Activated T-cell treated with anti-CD3 and anti-CD28 coated beads for 48 hours (primary cell): ENCODE measurements around the gene ROR1.

Experiments
- DNase-seq: peaks from one replicate; pipeline ENCODE4 v3.0.0-alpha.2; 2020; ENCODE audit warnings: low read depth

ROR1 gene

DNA sequence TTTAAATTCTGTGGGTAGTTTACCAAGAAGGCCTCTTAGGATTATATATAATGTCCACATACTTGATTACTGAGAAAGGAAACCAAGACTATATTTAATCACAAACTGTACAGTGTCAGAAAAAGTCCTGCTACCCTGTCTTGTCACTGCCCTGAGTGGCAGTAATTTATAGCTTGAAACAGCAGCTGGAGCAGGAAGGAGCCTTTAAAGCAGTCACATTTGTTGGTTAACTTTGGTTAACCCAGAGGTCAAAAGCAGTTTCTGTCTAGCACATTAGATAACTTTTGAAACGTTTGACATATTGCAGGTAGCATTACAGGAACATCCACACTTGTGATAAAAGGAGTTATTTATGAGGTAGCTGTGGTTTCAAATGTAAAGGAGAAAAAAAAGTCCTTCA is 161.7 kb downstream of the ROR1 start:
- no peak for DNase-seq

DNA sequence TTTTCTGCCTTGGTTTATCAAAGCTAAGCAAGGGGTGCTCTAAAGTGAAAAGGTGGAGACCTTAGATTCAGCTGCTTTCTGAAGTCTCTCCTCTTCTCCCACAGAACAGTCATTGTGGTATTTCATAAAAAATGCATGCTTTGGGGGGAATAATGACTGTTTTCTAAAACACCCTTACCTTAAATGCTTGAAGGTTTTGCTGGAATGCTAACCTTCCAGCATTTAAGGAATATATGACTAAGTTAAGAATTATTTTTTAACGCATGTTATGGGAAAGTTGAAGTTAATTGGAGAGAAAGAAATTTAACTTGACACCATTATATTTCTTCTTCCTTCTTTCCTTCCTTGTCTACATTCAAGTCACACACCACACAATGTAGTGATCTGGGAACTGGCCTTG is 162.5 kb downstream of the ROR1 start:
- DNase-seq: no peak

GRCh38 chr1:63936801-63937200 is 163.0 kb downstream of the ROR1 start:
- DNase-seq: no peak

GRCh38 chr1:63937461-63938022 is 163.7 kb downstream of the ROR1 start:
- no peak for DNase-seq

DNA sequence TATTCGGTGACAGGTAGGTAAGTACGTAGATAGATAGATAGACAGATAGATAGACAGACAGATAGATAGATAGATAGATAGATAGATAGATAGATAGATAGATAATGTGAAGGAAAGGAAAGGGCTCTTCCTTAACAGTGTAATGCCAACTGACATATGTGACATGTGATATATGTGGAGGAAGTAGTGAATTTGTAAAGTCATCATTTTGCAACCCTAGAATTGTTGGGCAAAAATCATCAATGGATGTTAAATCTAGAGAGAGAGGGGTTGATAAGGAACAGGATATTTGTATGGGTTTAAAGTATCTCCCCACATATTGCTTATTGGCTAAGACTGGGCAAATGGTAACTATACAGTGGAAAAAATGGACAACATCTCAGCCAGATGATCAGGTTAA is 166.6 kb downstream of the ROR1 start:
- DNase-seq: no peak

- no peak for DNase-seq
Observed at GRCh38 chr1:63943393-63943792, 169.6 kb downstream of the ROR1 start.

- no peak for DNase-seq
Observed at GRCh38 chr1:63945943-63946342, 172.1 kb downstream of the ROR1 start.

GRCh38 chr1:63946866-63947491 is 173.2 kb downstream of the ROR1 start:
- DNase-seq: no peak

DNA sequence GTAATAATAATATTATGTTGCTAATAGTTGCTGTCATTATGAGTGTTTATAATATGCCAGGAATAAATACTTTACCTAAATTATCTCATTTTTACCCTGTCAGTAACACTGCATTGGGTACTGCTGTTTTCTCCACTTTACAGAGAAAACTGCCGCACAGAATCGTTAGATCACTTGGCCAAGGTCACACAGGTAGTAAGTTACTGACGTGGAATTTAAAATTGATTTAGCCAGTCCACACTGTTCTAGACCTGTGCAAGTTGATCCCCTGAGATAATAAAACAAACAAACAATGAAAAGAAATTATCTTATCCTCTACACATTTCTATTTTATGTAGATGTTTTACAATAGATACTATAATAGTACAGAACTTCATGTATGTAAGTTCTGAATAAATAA is 174.1 kb downstream of the ROR1 start:
- no peak for DNase-seq

DNA sequence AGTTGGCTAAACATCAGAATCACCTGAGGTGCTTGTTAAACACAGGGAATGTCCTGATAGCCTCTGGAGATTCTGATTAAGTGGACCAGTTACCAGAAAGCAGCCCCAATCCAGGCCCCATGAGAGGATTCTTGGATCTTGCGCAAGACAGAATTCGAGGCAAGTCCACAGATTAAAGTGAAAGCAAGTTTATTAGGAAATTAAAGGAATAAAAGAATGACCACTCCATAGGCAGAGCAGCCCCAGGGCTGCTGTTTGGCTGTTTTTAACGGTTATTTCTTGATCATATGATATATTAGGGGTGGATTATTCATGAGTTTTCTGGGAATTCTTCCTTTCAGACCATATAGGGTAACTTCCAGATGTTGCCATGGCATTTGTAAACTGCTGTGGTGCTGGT is 176.2 kb downstream of the ROR1 start:
- DNase-seq: no peak

- DNase-seq: no peak
Observed at GRCh38 chr1:63951059-63951946, 177.5 kb downstream of the ROR1 start.

DNA sequence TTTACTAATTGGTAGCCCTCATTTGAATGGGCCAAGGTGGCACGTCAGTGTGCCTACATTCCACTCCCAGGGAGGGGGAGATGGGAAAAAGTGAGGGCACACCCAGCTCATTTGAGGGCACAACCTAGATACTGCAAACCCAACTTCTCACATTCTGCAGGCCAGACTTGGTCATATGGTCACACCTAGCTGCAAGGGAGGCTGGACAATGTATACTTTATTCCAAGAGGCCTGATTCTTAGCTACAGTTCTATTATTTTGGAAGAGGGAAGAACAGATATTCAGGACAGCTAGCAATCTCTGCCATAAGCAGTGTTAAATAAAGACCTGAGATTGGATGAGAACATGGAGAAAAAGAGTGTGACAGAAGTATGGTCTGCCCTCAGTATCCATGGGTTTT is 180.4 kb downstream of the ROR1 start:
- DNase-seq: no peak

DNA sequence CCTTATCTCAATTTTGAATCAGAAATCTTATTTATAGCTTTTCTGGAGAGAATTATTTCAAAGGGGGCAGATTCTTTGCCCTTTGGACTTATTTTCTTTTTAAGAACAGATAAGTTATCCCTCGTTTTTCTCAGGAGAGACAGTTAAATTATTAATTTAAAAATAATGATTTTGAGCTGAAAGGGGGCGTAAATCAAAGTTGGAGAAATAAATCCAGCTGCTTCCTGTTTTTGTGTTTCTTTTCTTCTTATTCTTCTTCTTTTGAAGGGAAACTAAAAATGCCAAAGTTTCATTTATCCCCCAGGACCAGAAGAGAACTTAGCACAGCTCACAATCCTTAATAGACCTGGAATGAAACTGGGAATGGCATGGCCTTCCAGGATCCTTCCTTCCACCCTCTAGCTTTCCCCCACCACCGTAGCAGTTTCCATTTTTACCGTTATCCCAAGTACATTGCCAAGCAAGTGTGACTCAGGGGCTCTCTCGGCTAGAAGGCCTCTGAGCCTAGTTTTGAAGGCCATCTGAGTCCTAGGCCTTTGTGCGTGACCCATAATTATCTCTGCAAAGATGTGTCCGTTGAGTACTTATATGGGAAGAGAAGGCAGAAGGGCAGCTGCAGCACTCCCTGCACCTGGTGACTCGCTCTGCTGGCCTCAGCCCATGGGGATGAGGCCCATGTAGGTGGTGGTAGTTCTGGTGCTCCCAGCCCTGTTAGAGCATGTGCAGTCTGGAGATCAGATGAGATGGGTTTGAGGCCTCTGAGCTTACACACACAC is 181.7 kb downstream of the ROR1 start:
- no peak for DNase-seq

DNA sequence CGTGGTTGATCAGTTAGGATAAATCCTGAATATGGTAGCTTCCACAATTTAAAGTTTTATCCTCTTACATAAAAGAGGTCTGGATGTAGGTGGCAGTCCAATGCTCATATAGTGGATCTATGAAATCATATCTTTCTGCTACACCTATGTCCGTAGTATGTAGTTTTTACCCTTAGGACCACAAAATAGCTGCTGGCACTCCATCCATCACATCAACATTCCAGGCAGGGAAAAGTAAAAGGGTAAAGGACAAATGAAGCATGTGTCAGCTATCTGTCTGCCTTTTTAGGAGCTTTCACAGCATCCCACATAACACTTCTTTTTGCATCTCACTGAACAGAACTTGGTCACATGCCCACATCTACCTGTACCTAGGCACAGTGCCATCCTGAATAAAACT is 184.7 kb downstream of the ROR1 start:
- DNase-seq: no peak

DNA sequence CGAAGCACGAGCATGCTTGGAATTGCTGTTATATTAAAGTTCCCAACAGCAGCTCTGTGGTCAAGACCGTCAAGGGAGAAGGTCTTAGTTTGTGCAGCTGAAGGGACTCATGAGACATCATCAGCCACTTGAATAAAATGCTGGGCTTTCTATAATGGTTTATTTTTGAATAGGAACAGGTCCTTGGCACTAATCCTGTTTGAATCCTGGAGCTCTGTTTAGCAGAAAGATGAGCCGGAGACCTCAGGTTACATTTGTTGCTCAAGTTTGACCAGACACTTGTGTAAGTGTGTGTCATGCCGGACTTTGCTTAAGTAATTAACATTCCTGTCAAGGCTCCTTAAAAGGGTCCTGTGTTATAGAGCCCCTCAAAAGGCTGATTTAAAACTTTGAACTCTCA is 186.5 kb downstream of the ROR1 start:
- no peak for DNase-seq

DNA sequence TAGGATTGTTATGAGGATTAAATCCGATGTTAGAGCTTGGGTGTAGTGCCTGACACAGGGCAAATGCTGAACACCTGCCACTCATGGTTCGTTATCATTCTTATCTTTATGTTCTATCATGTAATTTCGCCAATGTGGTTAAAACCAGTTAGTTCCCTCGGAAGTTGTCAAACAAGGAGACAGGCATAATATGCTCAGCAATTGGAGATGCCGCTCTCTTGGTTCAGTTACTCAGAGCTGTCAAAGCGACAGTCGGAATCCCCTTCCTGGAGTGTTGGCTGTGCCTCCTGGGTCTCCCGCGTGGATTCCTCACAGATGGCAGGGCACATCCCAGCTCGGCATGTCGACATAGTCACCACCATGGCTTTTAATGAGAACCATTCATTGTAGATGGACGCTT is 192.2 kb downstream of the ROR1 start:
- DNase-seq: no peak

DNA sequence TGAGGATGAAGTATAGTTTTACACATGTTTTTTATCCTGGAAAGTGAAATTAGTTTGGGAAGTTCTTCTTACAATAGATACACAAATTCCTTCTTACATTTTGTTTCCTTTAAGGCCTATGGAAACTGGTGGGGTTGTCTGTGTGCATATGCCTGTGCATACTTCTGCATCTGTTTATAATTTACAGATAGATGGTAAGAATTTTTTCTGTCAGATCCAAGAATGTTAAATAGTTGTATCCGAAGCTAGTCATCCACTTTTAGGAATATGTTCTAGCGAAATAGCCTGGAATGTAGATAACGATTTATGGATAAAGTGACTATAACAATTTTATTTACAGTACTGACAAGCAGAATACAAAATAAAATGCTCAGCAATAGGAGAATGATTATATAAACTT is 194.1 kb downstream of the ROR1 start:
- DNase-seq: no peak

DNA sequence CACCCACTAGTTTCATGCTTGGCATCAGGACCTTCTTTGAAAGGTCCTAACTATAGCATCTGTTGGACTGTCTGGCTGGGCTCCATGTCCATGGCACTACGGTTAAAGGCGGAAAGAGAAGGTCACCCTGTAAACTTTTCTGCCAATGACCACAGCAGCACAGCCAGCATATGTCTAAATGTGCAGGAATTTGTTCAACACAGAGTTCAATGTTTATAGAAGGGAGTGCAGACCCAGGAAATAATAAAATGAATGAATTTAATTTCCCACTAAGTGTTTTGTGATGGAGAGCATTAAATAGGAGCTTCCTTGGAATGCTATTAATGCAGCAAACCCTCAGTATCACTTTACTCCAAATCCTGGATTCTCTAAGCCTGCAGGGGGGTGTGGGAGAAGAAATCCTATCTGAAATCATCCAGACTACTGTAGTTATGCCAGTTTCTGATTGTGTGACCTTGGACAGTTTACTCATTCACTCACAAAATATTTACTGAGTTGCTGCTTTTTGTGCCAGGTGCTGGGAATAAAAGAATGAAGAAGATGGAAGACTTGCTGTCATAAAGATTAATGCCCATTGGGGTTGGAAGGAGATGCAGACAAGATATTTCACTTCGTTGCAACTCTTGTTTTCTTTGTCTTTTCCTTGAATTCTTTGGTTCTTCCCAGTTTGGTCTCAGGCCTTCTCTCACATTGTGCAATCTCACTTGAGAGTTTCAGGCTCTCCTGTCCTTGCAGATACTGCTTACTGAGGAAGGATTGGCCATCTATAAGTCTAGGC is 195.0 kb downstream of the ROR1 start:
- DNase-seq: no peak

GRCh38 chr1:63969441-63969901 is 195.7 kb downstream of the ROR1 start:
- no peak for DNase-seq

GRCh38 chr1:63971557-63971956 is 197.7 kb downstream of the ROR1 start:
- DNase-seq: no peak

DNA sequence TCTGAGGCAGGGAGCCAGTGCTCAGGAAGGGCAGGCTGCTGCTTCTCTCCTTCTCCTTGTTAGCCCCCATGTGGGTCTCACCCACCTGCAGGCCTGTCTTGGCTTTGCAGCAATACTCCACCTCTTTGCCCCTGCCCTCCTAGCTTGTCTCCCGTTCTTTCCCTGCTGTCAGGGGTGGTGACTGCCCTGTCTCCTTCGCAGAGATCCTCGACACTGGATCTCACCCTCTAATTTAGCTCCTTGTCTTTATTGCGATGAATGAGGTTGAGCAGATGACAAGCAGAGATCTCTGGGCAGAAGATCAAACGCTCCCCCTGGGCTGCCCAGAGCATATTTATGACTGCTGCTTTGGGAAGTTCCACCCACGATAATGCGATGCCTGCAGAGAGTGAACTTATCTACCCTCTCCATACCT is 199.2 kb downstream of the ROR1 start:
- DNase-seq: no peak

DNA sequence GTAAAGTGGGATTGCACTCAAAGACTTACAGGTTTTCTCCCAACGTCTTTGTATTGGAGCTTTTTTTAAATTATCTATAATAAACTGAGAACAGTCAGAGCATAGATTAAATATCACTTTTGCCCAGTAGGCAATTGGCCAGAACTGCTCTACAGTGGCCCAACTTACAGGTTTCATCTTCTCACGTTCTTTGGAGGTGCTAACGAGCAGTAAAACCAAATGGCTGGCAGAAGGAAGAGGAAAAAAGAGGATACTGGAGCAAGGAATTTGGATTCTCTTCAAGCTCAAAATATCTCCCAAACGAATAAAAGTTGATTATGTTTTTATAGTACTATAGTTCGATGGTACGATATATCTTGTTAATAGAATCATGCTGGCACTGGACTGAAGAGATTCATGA is 201.1 kb downstream of the ROR1 start:
- no peak for DNase-seq
